ENCODE data around the gene GATAD2A. TPM values are rescaled to one million over a fixed set of nuclear protein-coding genes. Genes with fewer than 3 reads are reported as not detected.
A peak's percentile ranks its signal among the peaks of the same experiment; 100 is the strongest.

GATAD2A gene
- total and polyA plus RNA-seq, 9 of the 15 experiments (the other 6 are each of a cell fraction or from before 2014, with no cell fraction given), result 2.4 to 226 (median 44.2) TPM

DNA sequence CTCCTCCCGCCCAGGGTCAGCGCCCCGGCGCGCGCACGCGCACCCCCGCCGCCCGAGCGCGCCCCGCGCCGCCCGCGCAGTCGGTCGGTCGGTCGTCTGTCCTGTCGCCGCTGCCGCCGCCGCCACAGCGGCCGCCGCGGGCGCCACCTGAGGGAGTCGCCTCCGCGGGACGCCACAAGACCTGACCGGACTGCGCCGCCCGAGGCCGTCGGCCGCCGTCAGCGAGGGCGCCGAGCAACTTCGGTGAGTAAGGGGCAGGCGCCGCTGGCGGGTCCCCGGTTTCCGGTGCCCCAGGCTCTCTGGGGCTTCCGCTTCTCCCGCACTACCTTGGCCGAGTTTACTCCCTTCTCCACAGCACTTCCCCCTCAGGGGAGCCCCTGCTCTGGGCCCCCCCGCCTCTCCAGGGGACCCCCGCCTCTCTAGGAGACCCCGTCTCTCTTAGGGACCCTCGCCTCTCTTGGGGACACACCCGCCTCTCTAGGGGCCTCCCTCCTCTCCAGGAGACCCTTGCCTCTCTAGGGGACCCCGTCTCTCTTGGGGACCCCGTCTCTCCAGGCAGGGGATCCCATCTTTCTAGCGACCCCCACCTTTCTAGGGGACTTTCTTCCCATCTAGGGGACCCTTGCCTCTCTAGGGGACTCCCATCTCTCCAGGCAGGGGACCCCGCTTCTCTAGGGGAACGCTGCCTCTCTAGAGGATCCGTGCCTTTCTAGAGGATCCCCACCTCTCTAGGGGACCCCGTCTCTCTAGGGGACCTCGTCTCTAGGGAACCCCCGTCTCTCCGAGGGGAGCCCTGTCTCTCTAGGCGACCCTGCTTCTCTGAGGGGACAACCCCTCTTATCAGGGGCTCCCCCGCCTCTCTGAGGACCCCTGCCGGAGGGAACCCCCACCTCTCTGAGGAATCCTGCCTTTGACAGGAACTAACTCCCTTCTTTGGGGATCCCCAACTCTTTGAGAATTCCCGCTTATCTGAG lies 19.3 kb upstream of the GATAD2A start (continued):
- TF ChIP-seq, protein P1, sequence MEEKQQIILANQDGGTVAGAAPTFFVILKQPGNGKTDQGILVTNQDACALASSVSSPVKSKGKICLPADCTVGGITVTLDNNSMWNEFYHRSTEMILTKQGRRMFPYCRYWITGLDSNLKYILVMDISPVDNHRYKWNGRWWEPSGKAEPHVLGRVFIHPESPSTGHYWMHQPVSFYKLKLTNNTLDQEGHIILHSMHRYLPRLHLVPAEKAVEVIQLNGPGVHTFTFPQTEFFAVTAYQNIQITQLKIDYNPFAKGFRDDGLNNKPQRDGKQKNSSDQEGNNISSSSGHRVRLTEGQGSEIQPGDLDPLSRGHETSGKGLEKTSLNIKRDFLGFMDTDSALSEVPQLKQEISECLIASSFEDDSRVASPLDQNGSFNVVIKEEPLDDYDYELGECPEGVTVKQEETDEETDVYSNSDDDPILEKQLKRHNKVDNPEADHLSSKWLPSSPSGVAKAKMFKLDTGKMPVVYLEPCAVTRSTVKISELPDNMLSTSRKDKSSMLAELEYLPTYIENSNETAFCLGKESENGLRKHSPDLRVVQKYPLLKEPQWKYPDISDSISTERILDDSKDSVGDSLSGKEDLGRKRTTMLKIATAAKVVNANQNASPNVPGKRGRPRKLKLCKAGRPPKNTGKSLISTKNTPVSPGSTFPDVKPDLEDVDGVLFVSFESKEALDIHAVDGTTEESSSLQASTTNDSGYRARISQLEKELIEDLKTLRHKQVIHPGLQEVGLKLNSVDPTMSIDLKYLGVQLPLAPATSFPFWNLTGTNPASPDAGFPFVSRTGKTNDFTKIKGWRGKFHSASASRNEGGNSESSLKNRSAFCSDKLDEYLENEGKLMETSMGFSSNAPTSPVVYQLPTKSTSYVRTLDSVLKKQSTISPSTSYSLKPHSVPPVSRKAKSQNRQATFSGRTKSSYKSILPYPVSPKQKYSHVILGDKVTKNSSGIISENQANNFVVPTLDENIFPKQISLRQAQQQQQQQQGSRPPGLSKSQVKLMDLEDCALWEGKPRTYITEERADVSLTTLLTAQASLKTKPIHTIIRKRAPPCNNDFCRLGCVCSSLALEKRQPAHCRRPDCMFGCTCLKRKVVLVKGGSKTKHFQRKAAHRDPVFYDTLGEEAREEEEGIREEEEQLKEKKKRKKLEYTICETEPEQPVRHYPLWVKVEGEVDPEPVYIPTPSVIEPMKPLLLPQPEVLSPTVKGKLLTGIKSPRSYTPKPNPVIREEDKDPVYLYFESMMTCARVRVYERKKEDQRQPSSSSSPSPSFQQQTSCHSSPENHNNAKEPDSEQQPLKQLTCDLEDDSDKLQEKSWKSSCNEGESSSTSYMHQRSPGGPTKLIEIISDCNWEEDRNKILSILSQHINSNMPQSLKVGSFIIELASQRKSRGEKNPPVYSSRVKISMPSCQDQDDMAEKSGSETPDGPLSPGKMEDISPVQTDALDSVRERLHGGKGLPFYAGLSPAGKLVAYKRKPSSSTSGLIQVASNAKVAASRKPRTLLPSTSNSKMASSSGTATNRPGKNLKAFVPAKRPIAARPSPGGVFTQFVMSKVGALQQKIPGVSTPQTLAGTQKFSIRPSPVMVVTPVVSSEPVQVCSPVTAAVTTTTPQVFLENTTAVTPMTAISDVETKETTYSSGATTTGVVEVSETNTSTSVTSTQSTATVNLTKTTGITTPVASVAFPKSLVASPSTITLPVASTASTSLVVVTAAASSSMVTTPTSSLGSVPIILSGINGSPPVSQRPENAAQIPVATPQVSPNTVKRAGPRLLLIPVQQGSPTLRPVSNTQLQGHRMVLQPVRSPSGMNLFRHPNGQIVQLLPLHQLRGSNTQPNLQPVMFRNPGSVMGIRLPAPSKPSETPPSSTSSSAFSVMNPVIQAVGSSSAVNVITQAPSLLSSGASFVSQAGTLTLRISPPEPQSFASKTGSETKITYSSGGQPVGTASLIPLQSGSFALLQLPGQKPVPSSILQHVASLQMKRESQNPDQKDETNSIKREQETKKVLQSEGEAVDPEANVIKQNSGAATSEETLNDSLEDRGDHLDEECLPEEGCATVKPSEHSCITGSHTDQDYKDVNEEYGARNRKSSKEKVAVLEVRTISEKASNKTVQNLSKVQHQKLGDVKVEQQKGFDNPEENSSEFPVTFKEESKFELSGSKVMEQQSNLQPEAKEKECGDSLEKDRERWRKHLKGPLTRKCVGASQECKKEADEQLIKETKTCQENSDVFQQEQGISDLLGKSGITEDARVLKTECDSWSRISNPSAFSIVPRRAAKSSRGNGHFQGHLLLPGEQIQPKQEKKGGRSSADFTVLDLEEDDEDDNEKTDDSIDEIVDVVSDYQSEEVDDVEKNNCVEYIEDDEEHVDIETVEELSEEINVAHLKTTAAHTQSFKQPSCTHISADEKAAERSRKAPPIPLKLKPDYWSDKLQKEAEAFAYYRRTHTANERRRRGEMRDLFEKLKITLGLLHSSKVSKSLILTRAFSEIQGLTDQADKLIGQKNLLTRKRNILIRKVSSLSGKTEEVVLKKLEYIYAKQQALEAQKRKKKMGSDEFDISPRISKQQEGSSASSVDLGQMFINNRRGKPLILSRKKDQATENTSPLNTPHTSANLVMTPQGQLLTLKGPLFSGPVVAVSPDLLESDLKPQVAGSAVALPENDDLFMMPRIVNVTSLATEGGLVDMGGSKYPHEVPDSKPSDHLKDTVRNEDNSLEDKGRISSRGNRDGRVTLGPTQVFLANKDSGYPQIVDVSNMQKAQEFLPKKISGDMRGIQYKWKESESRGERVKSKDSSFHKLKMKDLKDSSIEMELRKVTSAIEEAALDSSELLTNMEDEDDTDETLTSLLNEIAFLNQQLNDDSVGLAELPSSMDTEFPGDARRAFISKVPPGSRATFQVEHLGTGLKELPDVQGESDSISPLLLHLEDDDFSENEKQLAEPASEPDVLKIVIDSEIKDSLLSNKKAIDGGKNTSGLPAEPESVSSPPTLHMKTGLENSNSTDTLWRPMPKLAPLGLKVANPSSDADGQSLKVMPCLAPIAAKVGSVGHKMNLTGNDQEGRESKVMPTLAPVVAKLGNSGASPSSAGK (IDR thresholded peaks at IDR 0.05), result no peak
- TF ChIP-seq KLF16 (IDR thresholded peaks at IDR 0.05), result no peak
- TF ChIP-seq, protein P2, sequence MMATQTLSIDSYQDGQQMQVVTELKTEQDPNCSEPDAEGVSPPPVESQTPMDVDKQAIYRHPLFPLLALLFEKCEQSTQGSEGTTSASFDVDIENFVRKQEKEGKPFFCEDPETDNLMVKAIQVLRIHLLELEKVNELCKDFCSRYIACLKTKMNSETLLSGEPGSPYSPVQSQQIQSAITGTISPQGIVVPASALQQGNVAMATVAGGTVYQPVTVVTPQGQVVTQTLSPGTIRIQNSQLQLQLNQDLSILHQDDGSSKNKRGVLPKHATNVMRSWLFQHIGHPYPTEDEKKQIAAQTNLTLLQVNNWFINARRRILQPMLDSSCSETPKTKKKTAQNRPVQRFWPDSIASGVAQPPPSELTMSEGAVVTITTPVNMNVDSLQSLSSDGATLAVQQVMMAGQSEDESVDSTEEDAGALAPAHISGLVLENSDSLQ (IDR thresholded peaks at IDR 0.05), result no peak
- TF ChIP-seq ELF1 (tag; IDR thresholded peaks at IDR 0.05), result peak; percentile 88
- TF ChIP-seq EP300 (IDR thresholded peaks at IDR 0.05; ENCODE audit: low read length), result no peak
- no peak for TF ChIP-seq ZNF780A (CRISPR knock-in tag; IDR thresholded peaks at IDR 0.05)
- TF ChIP-seq, protein P3, sequence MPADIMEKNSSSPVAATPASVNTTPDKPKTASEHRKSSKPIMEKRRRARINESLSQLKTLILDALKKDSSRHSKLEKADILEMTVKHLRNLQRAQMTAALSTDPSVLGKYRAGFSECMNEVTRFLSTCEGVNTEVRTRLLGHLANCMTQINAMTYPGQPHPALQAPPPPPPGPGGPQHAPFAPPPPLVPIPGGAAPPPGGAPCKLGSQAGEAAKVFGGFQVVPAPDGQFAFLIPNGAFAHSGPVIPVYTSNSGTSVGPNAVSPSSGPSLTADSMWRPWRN (IDR thresholded peaks at IDR 0.05; ENCODE audit: low read depth), result no peak
- no peak for TF ChIP-seq TEAD2 (tag; IDR thresholded peaks at IDR 0.05)
- TF ChIP-seq RBM39 (optimal IDR thresholded peaks at IDR 0.05; ENCODE audit: low read depth, low read length), result no peak
